Osteocyte (in vitro differentiated cells): ENCODE results near the gene EMC10. TPM values are rescaled to one million over a fixed set of nuclear protein-coding genes. Genes with fewer than 3 reads are reported as not detected.

ENCODE experiments used
- DNase-seq: peaks from one replicate; pipeline ENCODE4 v3.0.0; 2021; ENCODE audit warnings: mixed read lengths; ENCODE audit not compliant: unreplicated experiment; ENCODE audit errors: extremely low spot score
- H3K27ac Mint-ChIP-seq: one replicate; pipeline ENCODE4 v1.8.0; 2021; ENCODE audit warnings: mild to moderate bottlenecking, mixed read lengths; ENCODE audit not compliant: unreplicated experiment
- H3K27me3 Mint-ChIP-seq: one replicate; pipeline ENCODE4 v1.8.0; 2021; ENCODE audit warnings: mixed read lengths; ENCODE audit not compliant: unreplicated experiment
- H3K36me3 Mint-ChIP-seq: one replicate; pipeline ENCODE4 v1.8.0; 2021; ENCODE audit warnings: mixed read lengths; ENCODE audit not compliant: unreplicated experiment
- H3K4me1 Mint-ChIP-seq: one replicate; pipeline ENCODE4 v1.8.0; 2021; ENCODE audit warnings: mixed read lengths; ENCODE audit not compliant: unreplicated experiment
- H3K4me3 Mint-ChIP-seq: one replicate; pipeline ENCODE4 v1.8.0; 2021; ENCODE audit warnings: mild to moderate bottlenecking, moderate library complexity, mixed read lengths; ENCODE audit not compliant: unreplicated experiment
- H3K9me3 Mint-ChIP-seq: one replicate; pipeline ENCODE4 v1.8.0; 2021; ENCODE audit warnings: mixed read lengths; ENCODE audit not compliant: unreplicated experiment
- CTCF ChIP-seq: fragments of 200-600 bp; sonication (generic); IDR thresholded peaks from 2 replicates; pipeline ENCODE4 v1.5.0; 2021; ENCODE audit warnings: antibody characterized with exemption, mild to moderate bottlenecking, moderate library complexity
- total RNA-seq: library from RNA; stranded (reverse); gene quantifications from 2 replicates; pipeline ENCODE4 v1.2.1, GENCODE V29; 2021

EMC10 gene
- total RNA-seq, 1 donor from 2014 or later = 172 TPM

- H3K4me3 Mint-ChIP-seq = no peak overlapping the region
- DNase-seq = no peak
- no peaks in the 10 kb centered on the region for H3K4me1 Mint-ChIP-seq
- TF ChIP-seq CTCF = no peak
- H3K27me3 Mint-ChIP-seq = peaks cover 13% of the 10 kb centered on the region
- H3K36me3 Mint-ChIP-seq = no peaks in the 10 kb centered on the region
- no peaks in the 10 kb centered on the region for H3K9me3 Mint-ChIP-seq
- H3K27ac Mint-ChIP-seq = no peak overlapping the region
Observed at GRCh38 chr19:50498219-50499056, 22.1 kb downstream of the EMC10 start.

- DNase-seq = no peak
- peak; percentile 17 for TF ChIP-seq CTCF
- Mint-ChIP-seq H3K4me3 (no peak overlapping the region), H3K9me3 (no peaks in the 10 kb centered on the region), H3K27me3 (peaks cover 11% of the 10 kb centered on the region), H3K4me1 (no peaks in the 10 kb centered on the region), H3K36me3 (no peaks in the 10 kb centered on the region), H3K27ac (no peak overlapping the region)
Observed at GRCh38 chr19:50500060-50500752, 23.9 kb downstream of the EMC10 start.

GRCh38 chr19:50500753-50501151, 24.4 kb downstream of the EMC10 start:
- H3K27me3 Mint-ChIP-seq = peaks cover 8% of the 10 kb centered on the region
- no peak overlapping the region for H3K27ac Mint-ChIP-seq
- peaks cover 3% of the 10 kb centered on the region for H3K36me3 Mint-ChIP-seq
- no peaks in the 10 kb centered on the region for H3K4me1 Mint-ChIP-seq
- H3K9me3 Mint-ChIP-seq = no peaks in the 10 kb centered on the region
- no peak for TF ChIP-seq CTCF
- no peak for DNase-seq
- no peak overlapping the region for H3K4me3 Mint-ChIP-seq

- no peak for TF ChIP-seq CTCF
- peaks cover 6% of the 10 kb centered on the region for H3K27me3 Mint-ChIP-seq
- no peaks in the 10 kb centered on the region for H3K9me3 Mint-ChIP-seq
- no peak overlapping the region for H3K27ac Mint-ChIP-seq
- no peak for DNase-seq
- H3K4me3 Mint-ChIP-seq = no peak overlapping the region
- H3K36me3 Mint-ChIP-seq = peaks cover 3% of the 10 kb centered on the region
- H3K4me1 Mint-ChIP-seq = no peaks in the 10 kb centered on the region
Observed at GRCh38 chr19:50501186-50501567, 24.9 kb downstream of the EMC10 start.
